Common myeloid progenitor, CD34-positive (primary cell): ENCODE data around the gene BICRA.
"Not testable (repeated sequence)": the region's sequence is repeated elsewhere in the genome, so short reads cannot be mapped to it uniquely, and the experiment has no call there.

Experiments used
- CTCF ChIA-PET: fragments of 350-600 bp; sonication (Branson Sonifier 250); formaldehyde crosslinking; loops from one replicate; lab custom pipeline; 2021; ENCODE audit warnings: antibody characterized with exemption; lab: Charles Lee
- POLR2A ChIA-PET: fragments of 350-600 bp; sonication (Branson Sonifier 250); formaldehyde crosslinking; loops from one replicate; lab custom pipeline; 2021; ENCODE audit warnings: antibody characterized with exemption; lab: Charles Lee
- DNase-seq, 3 donors: peaks; one replicate each; pipeline versions ENCODE4 v3.0.0 to v3.0.0-alpha.2; 2013
- H3K27ac ChIP-seq, 2 experiments: 1 replicate in 1 of 2; 2 replicates in 1 of 2; pipeline ENCODE4 v1.7.0; 2013; ENCODE audit warnings: inconsistent platforms in 2 of 2, low read length in 2 of 2, mild to moderate bottlenecking in 2 of 2, low read depth in 1 of 2, moderate library complexity in 1 of 2; ENCODE audit not compliant: severe bottlenecking in 2 of 2, insufficient read depth in 1 of 2, poor library complexity in 1 of 2
- H3K27me3 ChIP-seq, 5 experiments: replicated peaks in 2 of 5; 1 replicate in 3 of 5; 2 replicates in 2 of 5; pipeline versions ENCODE4 v1.6.1 to v1.7.0; 2013; ENCODE audit warnings: low read length in 4 of 5, mild to moderate bottlenecking in 2 of 5, moderate library complexity in 2 of 5, inconsistent platforms in 1 of 5; ENCODE audit not compliant: insufficient read depth in 5 of 5, control insufficient read depth in 4 of 5
- H3K36me3 ChIP-seq, 4 experiments: 1 replicate in 2 of 4; 2 replicates in 2 of 4; pipeline versions ENCODE4 v1.6.1 to v1.7.0; 2013; ENCODE audit warnings: low read length in 3 of 4, control low read depth in 1 of 4, mild to moderate bottlenecking in 1 of 4; ENCODE audit not compliant: control insufficient read depth in 4 of 4, insufficient read depth in 4 of 4
- H3K4me1 ChIP-seq, 4 experiments: 1 replicate in 3 of 4; 2 replicates in 1 of 4; pipeline versions ENCODE4 v1.6.1 to v1.7.1; 2013; ENCODE audit warnings: low read length in 3 of 4, mild to moderate bottlenecking in 3 of 4, control low read depth in 1 of 4, inconsistent platforms in 1 of 4, moderate library complexity in 1 of 4; ENCODE audit not compliant: control insufficient read depth in 4 of 4, insufficient read depth in 4 of 4; ENCODE audit errors: control extremely low read depth in 1 of 4
- H3K4me3 ChIP-seq, 7 experiments: 1 replicate in 4 of 7; 2 replicates in 3 of 7; pipeline versions ENCODE4 v1.5.1 to v1.7.0; 2013; ENCODE audit warnings: mild to moderate bottlenecking in 7 of 7, low read length in 6 of 7, moderate library complexity in 6 of 7, inconsistent platforms in 2 of 7, low read depth in 2 of 7, control low read depth in 1 of 7; ENCODE audit not compliant: insufficient read depth in 4 of 7, control insufficient read depth in 1 of 7; ENCODE audit errors: extremely low read depth in 1 of 7
- H3K9me3 ChIP-seq, 5 experiments: 1 replicate in 4 of 5; 2 replicates in 1 of 5; pipeline versions ENCODE4 v1.6.1 to v1.7.1; 2013; ENCODE audit warnings: low read length in 4 of 5, mild to moderate bottlenecking in 2 of 5, inconsistent platforms in 1 of 5, low read depth in 1 of 5, moderate library complexity in 1 of 5; ENCODE audit not compliant: control insufficient read depth in 4 of 5, insufficient read depth in 2 of 5; ENCODE audit errors: control extremely low read depth in 1 of 5
- WGBS: methylation state at CpG from one replicate; pipeline ENCODE4 v1.1.5; 2013; ENCODE audit not compliant: insufficient coverage; 5-methylcytosine and 5-hydroxymethylcytosine counted together

BICRA gene

DNA sequence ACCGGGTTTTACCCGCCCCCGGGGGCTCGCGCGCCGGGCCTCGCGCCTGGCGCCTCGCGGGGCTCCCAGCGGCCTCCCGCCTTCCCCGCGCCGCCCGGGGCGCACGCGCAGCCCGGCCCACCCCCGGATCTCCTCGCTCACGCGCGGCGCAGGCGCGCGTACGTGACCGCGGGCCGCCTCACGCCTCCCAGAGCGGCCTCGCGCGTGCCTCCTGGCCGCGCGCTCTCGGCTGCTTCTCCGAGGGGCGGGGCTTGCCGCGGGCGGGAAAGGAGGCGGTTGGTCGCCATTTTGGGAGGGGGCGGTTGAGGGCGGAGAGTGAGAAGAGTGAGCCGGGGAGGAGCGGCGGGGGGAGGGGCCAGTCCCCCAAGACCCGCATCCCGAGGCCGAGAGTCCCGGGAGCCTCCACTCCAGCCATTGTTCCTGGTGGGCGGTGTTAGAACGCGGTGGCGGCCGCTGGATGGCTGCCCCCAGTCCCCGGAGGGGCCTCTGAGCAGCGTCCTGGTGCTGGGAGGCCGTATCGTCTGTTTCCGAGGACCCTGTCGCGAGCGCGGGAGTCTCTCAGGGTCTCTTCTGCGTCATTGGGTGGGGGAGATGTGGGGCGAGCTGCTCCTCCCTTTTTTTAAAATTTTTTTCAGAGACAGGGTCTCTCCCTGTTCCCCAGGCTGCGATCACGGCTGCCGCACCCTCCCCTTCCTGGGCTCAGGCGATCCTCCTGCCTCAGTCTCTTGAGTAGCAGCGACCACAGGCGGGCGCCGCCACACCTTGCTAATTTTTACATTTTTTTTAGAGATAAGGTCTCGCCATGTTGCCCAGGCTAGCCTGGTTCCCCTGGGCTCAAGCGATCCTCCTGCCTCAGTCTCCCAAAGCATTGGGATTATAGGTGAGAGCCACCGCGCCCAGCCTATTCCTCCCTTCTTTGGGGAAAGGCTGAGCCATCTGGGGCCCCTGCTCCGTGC lies 35.6 kb upstream of the BICRA start, which contains the start of gene ZNF541:
Gene ZNF541, minus strand, starts transcription at position 78 of the 956 bp plus-strand sequence. CDS start 17,292 bp downstream, outside the sequence.
- ChIA-PET POLR2A (no interaction called here), CTCF (no interaction called here)
- peak; percentile 60 to 82 (median 78) for DNase-seq
- Histone ChIP-seq H3K4me3 (peak within 1 kb of the TSS in 4 of 7 experiments; percentile 48 to 70 (median 54)), H3K36me3 (no peaks in the 10 kb centered on the region), H3K9me3 (no peaks in the 10 kb centered on the region), H3K27me3 (peaks cover 0 to 18% (median 10%) of the 10 kb centered on the region in 5 experiments), H3K4me1 (peaks cover 0 to 7% (median 5%) of the 10 kb centered on the region in 4 experiments), H3K27ac (no peak within 1 kb of the TSS)
- 16% methylated on average over 72 of the region's 89 CpGs for WGBS

DNA sequence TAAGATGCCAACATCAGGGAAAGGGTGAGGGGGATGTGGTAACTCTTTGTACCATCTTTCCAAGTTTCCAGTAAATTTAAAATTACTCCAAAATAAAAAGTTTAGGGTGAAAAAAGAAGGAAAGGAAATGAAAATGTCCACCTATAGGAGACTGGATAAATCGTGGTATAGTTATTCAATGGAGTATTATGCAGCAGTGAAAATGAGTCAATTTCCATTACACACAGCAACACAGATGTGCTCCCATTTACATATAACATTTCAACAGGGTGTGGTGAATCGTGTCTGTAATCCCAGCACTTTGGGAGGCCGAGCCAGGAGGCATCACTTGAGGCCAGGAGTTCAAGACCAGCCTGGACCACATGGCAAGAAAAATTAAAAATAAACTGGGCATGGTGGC lies 28.5 kb upstream of the BICRA start:
- Histone ChIP-seq H3K4me3 (no peak overlapping the region), H3K27ac (no peak overlapping the region), H3K27me3 (peaks cover 0 to 3% (median 2%) of the 10 kb centered on the region in 5 experiments), H3K36me3 (no peaks in the 10 kb centered on the region), H3K4me1 (no peaks in the 10 kb centered on the region), H3K9me3 (peaks cover 0 to 3% (median 0%) of the 10 kb centered on the region in 5 experiments)
- CTCF ChIA-PET, result no interaction called here
- WGBS, result 93% methylated on average over 2 of the region's 3 CpGs
- no peak for DNase-seq
- POLR2A ChIA-PET, result no interaction called here

DNA sequence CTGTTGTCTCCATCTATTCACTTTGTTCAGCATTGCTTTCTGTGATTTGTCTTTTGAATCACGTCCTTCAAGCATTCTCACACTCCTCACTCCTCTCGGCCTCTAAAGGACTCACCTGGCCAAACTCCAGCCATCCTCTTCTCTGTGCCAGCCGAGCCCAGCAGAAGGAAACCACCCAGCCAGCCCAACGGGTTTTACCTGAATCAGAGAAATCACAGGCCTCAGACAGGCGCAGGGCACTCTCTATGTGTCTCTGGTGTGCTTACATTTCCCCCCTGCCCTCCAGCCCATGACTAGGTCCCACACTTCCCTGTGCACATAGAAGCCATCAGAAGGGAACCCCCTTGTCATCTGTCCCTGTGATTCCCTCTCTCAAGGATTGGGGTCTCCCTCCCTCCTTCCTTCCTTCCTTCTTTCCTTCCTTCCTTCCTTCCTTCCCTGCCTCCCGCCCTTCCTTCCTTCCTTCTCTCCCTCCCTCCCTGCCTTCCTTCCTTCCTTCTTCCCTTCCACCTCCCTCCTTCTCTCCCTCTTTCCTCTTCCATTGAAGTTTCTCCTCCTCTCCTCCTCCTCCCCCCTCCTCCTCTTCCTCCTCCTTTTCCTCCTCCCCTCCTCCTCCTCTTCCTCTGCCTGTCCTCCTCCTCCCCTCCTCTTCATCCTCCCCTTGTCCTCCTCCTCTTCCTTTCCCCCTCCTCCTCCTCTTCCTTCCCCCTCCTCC lies 27.2 kb upstream of the BICRA start:
- DNase-seq, result no peak

DNA sequence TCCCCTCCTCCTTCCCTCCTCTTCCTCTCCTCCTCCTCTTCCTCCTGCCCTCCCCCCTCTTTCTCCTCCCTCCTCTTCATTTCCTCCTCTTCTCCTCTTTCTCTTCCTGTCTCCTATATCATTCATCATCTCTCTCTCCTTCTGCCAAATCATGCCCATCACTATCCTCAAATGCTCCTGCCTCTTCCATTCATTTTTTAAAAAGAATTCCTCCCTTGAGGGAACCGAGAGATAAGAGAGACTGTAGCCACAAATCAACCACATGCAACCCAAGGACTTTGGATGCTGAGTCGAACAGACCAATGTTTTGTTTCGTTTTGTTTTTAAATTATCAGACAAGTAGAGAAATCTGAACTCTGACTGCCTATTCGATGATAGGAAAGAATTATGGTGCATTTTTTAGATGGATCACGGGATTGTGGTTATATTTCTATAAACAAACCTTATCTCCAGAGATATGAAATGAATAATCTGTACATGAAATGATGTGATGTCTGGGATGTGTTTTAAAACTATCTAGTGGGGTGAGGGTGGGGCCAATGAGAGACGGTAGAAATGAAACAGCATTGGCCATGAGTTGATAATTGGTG lies 26.5 kb upstream of the BICRA start:
- DNase-seq, result peak in 1 of 3 donors; percentile 25
- no peak overlapping the region for H3K4me3 ChIP-seq
- POLR2A ChIA-PET, result no interaction called here
- CTCF ChIA-PET, result no interaction called here
- no peak overlapping the region for H3K27ac ChIP-seq
- H3K36me3 ChIP-seq, result no peaks in the 10 kb centered on the region
- WGBS, result no CpG with 5 or more reads among the region's 6 CpGs
- H3K9me3 ChIP-seq, result peaks cover 0 to 12% (median 5%) of the 10 kb centered on the region in 5 experiments
- no peaks in the 10 kb centered on the region for H3K4me1 ChIP-seq
- peaks cover 0 to 3% (median 2%) of the 10 kb centered on the region in 5 experiments for H3K27me3 ChIP-seq

More for the DNA sequence above, 27.2 kb upstream of the BICRA start:
- 78% methylated on average over 6 of the region's 6 CpGs for WGBS
- H3K27ac ChIP-seq, result no peak overlapping the region
- ChIA-PET POLR2A (no interaction called here), CTCF (no interaction called here)
- H3K4me3 ChIP-seq, result no peak overlapping the region
- H3K4me1 ChIP-seq, result no peaks in the 10 kb centered on the region
- peaks cover 0 to 3% (median 2%) of the 10 kb centered on the region in 5 experiments for H3K27me3 ChIP-seq
- no peaks in the 10 kb centered on the region for H3K36me3 ChIP-seq
- H3K9me3 ChIP-seq, result peaks cover 0 to 12% (median 5%) of the 10 kb centered on the region in 5 experiments

DNA sequence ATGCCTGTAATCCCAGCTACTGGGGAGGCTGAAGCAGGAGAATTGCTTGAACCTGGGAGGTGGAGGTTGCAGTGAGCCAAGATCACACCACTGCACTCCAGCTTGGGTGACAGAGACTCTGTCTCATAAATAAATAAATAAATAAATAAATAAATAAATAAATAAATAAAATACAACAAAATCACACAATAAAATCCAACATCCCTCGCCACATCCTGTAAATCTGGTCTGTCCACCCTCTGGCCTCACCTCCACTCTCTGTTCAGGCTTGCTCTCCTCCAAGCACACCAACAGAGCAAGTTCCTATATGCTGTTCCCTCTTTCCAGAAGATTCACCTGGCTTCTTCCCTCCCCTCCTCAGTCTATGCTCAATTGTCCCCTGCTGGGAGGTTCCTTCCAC lies 25.8 kb upstream of the BICRA start:
- H3K4me1 ChIP-seq, DNase-seq, H3K27me3 ChIP-seq, POLR2A ChIA-PET, H3K27ac ChIP-seq, H3K36me3 ChIP-seq, H3K4me3 ChIP-seq: not testable (repeated sequence)
- CTCF ChIA-PET, result interaction anchor here (0.6 kb wide), 1 partner anchor 1574 kb away, joined by 3 read pairs; no protein-coding TSS in a partner anchor
- H3K9me3 ChIP-seq, result peaks cover 0 to 12% (median 5%) of the 10 kb centered on the region in 5 experiments
- WGBS, result 100% methylated on average over 1 of the region's 1 CpG

DNA sequence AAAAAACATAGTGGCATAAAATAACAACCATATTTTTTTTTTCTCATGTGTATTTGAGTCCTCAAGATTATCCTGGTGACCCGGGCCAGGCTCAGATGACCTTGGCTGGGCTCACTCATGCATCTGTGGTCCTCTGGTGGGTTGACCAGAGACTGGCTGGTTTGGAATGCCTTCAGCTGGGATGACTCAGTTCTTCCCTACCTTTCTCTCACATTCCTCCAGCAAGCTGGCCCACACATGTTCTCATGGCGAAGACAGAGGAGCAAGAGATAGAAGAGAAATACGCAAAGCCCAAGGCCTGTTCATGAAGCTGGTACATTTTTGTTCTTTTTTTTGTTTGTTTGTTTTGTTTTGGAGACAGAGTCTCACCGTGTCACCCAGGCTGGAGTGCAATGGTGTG lies 21.6 kb upstream of the BICRA start:
- WGBS, result 72% methylated on average over 2 of the region's 4 CpGs
- POLR2A ChIA-PET, result no interaction called here

More for the DNA sequence above, 21.6 kb upstream of the BICRA start:
- Histone ChIP-seq H3K4me1 (no peaks in the 10 kb centered on the region), H3K36me3 (no peaks in the 10 kb centered on the region), H3K27ac (no peak overlapping the region), H3K4me3 (no peak overlapping the region), H3K9me3 (peaks cover 0 to 9% (median 5%) of the 10 kb centered on the region in 5 experiments), H3K27me3 (peaks cover 0 to 7% (median 2%) of the 10 kb centered on the region in 5 experiments)
- DNase-seq, result no peak
- CTCF ChIA-PET, result no interaction called here
